PC-3 (cell line): ENCODE data around the gene CEACAM21. TPM values are rescaled to one million over a fixed set of nuclear protein-coding genes. Genes with fewer than 3 reads are reported as not detected.

Experiments used
- ATAC-seq: fragments of 200-7000 bp; cut with Tn5 transposase; 2 replicates; pipeline ENCODE4 v1.9.1; 2020; ENCODE audit warnings: mild to moderate bottlenecking, moderate library complexity
- BruUV-seq: library from RNA; stranded (reverse); fragments of 400-500 nt; replicated peaks from 2 replicates; lab custom pipeline; 2021; lab: Mats Ljungman, UMichigan
- CTCF ChIA-PET: fragments of 300-600 bp; sonication (Branson Sonifier 250); formaldehyde crosslinking; loops from one replicate; lab custom pipeline; 2022; ENCODE audit warnings: antibody characterized with exemption; lab: Charles Lee
- POLR2A ChIA-PET: fragments of 300-600 bp; sonication (Branson Sonifier 250); formaldehyde crosslinking; loops from one replicate; lab custom pipeline; 2022; ENCODE audit warnings: antibody characterized with exemption; ENCODE audit not compliant: unreplicated experiment; lab: Charles Lee
- DNase-seq: peaks from one replicate; pipeline ENCODE4 v3.0.0-alpha.2; 2015
- H2AFZ ChIP-seq: fragments of 300-600 bp; sonication (generic); 2 replicates; pipeline ENCODE4 v1.6.0; 2016; ENCODE audit warnings: antibody characterized with exemption, low read length
- H3F3A ChIP-seq: fragments of 300-600 bp; sonication (generic); one replicate; pipeline ENCODE4 v1.6.0; 2017; ENCODE audit warnings: antibody characterized with exemption, low read length, control low read depth, mild to moderate bottlenecking; ENCODE audit not compliant: unreplicated experiment
- H3K27ac ChIP-seq: fragments of 300-600 bp; sonication (generic); 2 replicates; pipeline ENCODE4 v1.5.1; 2016; ENCODE audit warnings: mild to moderate bottlenecking, low read length
- H3K27me3 ChIP-seq: fragments of 300-600 bp; sonication (generic); 2 replicates; pipeline ENCODE4 v1.6.1; 2016; ENCODE audit warnings: low read length, mixed read lengths
- H3K36me3 ChIP-seq: fragments of 300-600 bp; sonication (generic); 2 replicates; pipeline ENCODE4 v1.6.1; 2016; ENCODE audit warnings: low read depth, mixed run types, low read length, mixed read lengths
- H3K4me1 ChIP-seq: fragments of 300-600 bp; sonication (generic); 2 replicates; pipeline ENCODE4 v1.5.1; 2016; ENCODE audit warnings: low read length; ENCODE audit not compliant: insufficient read depth
- H3K4me2 ChIP-seq: fragments of 300-600 bp; sonication (generic); 2 replicates; pipeline ENCODE4 v1.6.0; 2016; ENCODE audit warnings: low read length
- H3K4me3 ChIP-seq: fragments of 300-600 bp; sonication (generic); 2 replicates; pipeline ENCODE4 v1.5.1; 2016; ENCODE audit warnings: mild to moderate bottlenecking, low read length, mixed read lengths
- H3K79me2 ChIP-seq: fragments of 300-600 bp; sonication (generic); 2 replicates; pipeline ENCODE4 v1.6.1; 2017; ENCODE audit warnings: low read length, mixed read lengths
- H3K9ac ChIP-seq: fragments of 300-600 bp; sonication (generic); 2 replicates; pipeline ENCODE4 v1.6.0; 2016; ENCODE audit warnings: mild to moderate bottlenecking, low read length
- H3K9me2 ChIP-seq: fragments of 300-600 bp; sonication (generic); replicated peaks from 2 replicates; pipeline ENCODE4 v1.6.1; 2016; ENCODE audit warnings: mixed run types, low read length, mixed read lengths
- H3K9me3 ChIP-seq: fragments of 300-600 bp; sonication (generic); 2 replicates; pipeline ENCODE4 v1.6.1; 2016; ENCODE audit warnings: low read length, mixed read lengths
- H4K20me1 ChIP-seq: fragments of 300-600 bp; sonication (generic); 2 replicates; pipeline ENCODE4 v1.6.1; 2016; ENCODE audit warnings: low read length, mixed read lengths
- CTCF ChIP-seq: fragments of 300-600 bp; sonication (generic); conservative IDR thresholded peaks from 2 replicates; pipeline ENCODE4 v1.5.1; 2017; ENCODE audit warnings: antibody characterized with exemption, low read depth, mild to moderate bottlenecking, low read length
- EZH2 ChIP-seq: fragments of 300-600 bp; sonication (generic); IDR thresholded peaks from one replicate; pipeline ENCODE4 v1.6.1; 2017; ENCODE audit warnings: antibody characterized with exemption, mild to moderate bottlenecking, low read length; ENCODE audit not compliant: unreplicated experiment
- EZH2phosphoT487 ChIP-seq: fragments of 300-600 bp; sonication (generic); IDR thresholded peaks from 2 replicates; pipeline ENCODE4 v1.6.1; 2018; ENCODE audit warnings: mild to moderate bottlenecking, antibody characterized with exemption, low read length, borderline replicate concordance
- intact Hi-C: fragments of 100-400 bp; cut with micrococcal nuclease; formaldehyde crosslinking; loops from 2 replicates; pipeline ENCODE4 v1.9.0; 2023
- total RNA-seq: library from RNA; depleted of rRNA; stranded (reverse); fragments of >200 nt; gene quantifications from 2 replicates; pipeline ENCODE4 v1.2.3, GENCODE V29; 2014

Gene CEACAM21
- total RNA-seq, 1 experiment from 2014 or later = not detected

DNA sequence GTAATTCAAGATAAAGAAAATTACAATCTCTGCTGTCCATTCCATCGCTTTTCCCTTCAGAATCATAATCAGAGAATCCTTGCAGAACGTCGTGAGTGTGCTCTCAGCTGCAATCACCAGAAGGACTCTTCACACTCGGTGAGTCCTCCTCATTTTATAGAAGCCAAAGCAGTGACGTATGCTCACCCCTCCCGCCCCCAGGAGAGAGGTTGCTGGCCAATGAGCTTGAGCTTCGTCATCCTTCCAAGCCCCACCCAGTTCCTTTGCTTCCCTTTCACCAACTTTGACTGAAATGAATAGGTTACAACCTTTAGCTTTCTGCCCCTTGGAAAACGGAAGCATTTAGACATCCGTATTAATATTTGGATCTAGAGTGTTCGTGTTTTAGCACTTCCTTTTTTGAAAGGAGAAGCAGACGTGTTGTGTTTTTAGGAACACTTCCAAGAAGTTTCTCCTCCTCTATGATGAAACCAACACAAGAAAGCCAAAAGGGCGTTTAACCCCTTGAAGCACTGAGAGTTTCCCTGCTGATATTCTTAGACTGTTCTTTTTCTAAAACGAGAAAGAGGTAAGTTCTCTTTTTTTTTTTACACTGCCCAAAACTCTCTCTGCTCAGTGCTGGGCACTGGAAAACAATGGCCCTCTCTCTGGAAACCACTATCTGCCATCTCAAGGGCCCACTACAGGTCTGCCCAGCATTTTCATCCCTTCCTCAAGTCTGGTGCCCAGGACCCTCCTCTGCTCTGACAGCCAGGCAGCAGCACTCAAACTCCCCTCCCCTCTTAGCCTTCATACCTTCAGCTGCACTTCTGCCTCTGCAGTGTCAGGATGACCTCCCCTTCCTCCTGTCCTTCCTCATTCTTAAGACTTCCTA is 44.3 kb upstream of the CEACAM21 start:
- no TSS peak for BruUV-seq
- no peak for ATAC-seq
- no peak overlapping the region for H3K27ac ChIP-seq
- H3F3A ChIP-seq = no peaks in the 10 kb centered on the region
- no peak for DNase-seq
- no peaks in the 10 kb centered on the region for H4K20me1 ChIP-seq
- no peak overlapping the region for H3K4me3 ChIP-seq
- intact Hi-C loops = no loop called here
- no peak overlapping the region for H2AFZ ChIP-seq
- no peaks in the 10 kb centered on the region for H3K79me2 ChIP-seq
- ChIA-PET POLR2A (interaction anchor here (0.7 kb wide), 1 partner anchor 50 kb away, joined by 4 read pairs; no protein-coding TSS in a partner anchor), CTCF (no interaction called here)
- H3K4me2 ChIP-seq = no peak overlapping the region
- no peaks in the 10 kb centered on the region for H3K9me2 ChIP-seq
- TF ChIP-seq CTCF = no peak
- TF ChIP-seq EZH2 = no peak
- no peak for TF ChIP-seq EZH2phosphoT487
- H3K9ac ChIP-seq = no peak overlapping the region
- peaks cover 33% of the 10 kb centered on the region for H3K27me3 ChIP-seq
- H3K36me3 ChIP-seq = no peaks in the 10 kb centered on the region
- 0 out of 2 replicates have a peak, but pooled peaks cover 10% of the 10 kb centered on the region for H3K9me3 ChIP-seq
- no peaks in the 10 kb centered on the region for H3K4me1 ChIP-seq

- Histone ChIP-seq H3K9ac (no peak overlapping the region), H3F3A (no peaks in the 10 kb centered on the region), H3K4me3 (no peak overlapping the region), H3K79me2 (no peaks in the 10 kb centered on the region), H3K27me3 (peaks cover 31% of the 10 kb centered on the region), H3K4me1 (no peaks in the 10 kb centered on the region), H3K4me2 (no peak overlapping the region), H2AFZ (no peak overlapping the region), H3K9me2 (no peaks in the 10 kb centered on the region), H3K27ac (no peak overlapping the region), H4K20me1 (no peaks in the 10 kb centered on the region), H3K9me3 (0 out of 2 replicates have a peak, but pooled peaks cover 10% of the 10 kb centered on the region), H3K36me3 (no peaks in the 10 kb centered on the region)
- TF ChIP-seq EZH2 = no peak
- ATAC-seq (no peak), DNase-seq (no peak)
- CTCF ChIA-PET = no interaction called here
- POLR2A ChIA-PET = no interaction called here
- intact Hi-C loops = no loop called here
- BruUV-seq = no TSS peak
Observed at GRCh38 chr19:41532526-41532925, 43.4 kb upstream of the CEACAM21 start.

GRCh38 chr19:41533671-41534215 is 42.2 kb upstream of the CEACAM21 start:
- POLR2A ChIA-PET = no interaction called here
- no TSS peak for BruUV-seq

More at GRCh38 chr19:41533671-41534215, 42.2 kb upstream of the CEACAM21 start:
- no peaks in the 10 kb centered on the region for H3F3A ChIP-seq
- no peak for TF ChIP-seq CTCF
- TF ChIP-seq EZH2 = no peak
- no peak for TF ChIP-seq EZH2phosphoT487
- no peak overlapping the region for H3K4me2 ChIP-seq
- no peak overlapping the region for H2AFZ ChIP-seq
- no peaks in the 10 kb centered on the region for H3K9me2 ChIP-seq
- no peaks in the 10 kb centered on the region for H3K79me2 ChIP-seq
- CTCF ChIA-PET = no interaction called here
- DNase-seq = no peak
- no peak overlapping the region for H3K4me3 ChIP-seq
- peaks cover 28% of the 10 kb centered on the region for H3K27me3 ChIP-seq
- H4K20me1 ChIP-seq = no peaks in the 10 kb centered on the region
- ATAC-seq = no peak
- H3K4me1 ChIP-seq = no peaks in the 10 kb centered on the region
- intact Hi-C loops = no loop called here
- H3K27ac ChIP-seq = no peak overlapping the region
- no peaks in the 10 kb centered on the region for H3K36me3 ChIP-seq
- H3K9ac ChIP-seq = no peak overlapping the region
- H3K9me3 ChIP-seq = 0 out of 2 replicates have a peak, but pooled peaks cover 10% of the 10 kb centered on the region
